Liver (tissue), 9 donors: ENCODE data around the gene CHCHD1. TPM values are rescaled to one million over a fixed set of nuclear protein-coding genes. Genes with fewer than 3 reads are reported as not detected.

ENCODE experiments used
- DNase-seq: peaks from one replicate; pipeline ENCODE4 v3.0.0-alpha.2; 2017; ENCODE audit warnings: low spot score
- H3K27ac ChIP-seq, 2 donors: one replicate each; pipeline ENCODE4 v1.7.0; 2013; ENCODE audit warnings: inconsistent platforms in 2 of 2, low read length in 2 of 2, control low read depth in 1 of 2, low read depth in 1 of 2, mild to moderate bottlenecking in 1 of 2
- H3K27me3 ChIP-seq, 4 donors: one replicate each; pipeline versions ENCODE4 v1.6.1 to v1.7.0; 2013; ENCODE audit warnings: low read length in 3 of 4, inconsistent platforms in 1 of 4, mild to moderate bottlenecking in 1 of 4, moderate library complexity in 1 of 4; ENCODE audit not compliant: control insufficient read depth in 4 of 4, insufficient read depth in 4 of 4
- H3K36me3 ChIP-seq, 4 donors: one replicate each; pipeline versions ENCODE4 v1.6.1 to v1.7.0; 2013; ENCODE audit warnings: low read length in 3 of 4, mild to moderate bottlenecking in 3 of 4, low read depth in 1 of 4, moderate library complexity in 1 of 4; ENCODE audit not compliant: control insufficient read depth in 4 of 4, insufficient read depth in 3 of 4
- H3K4me1 ChIP-seq, 4 donors: one replicate each; pipeline versions ENCODE4 v1.6.1 to v1.7.0; 2013; ENCODE audit warnings: low read length in 3 of 4, mild to moderate bottlenecking in 3 of 4, moderate library complexity in 1 of 4; ENCODE audit not compliant: control insufficient read depth in 4 of 4, insufficient read depth in 4 of 4
- H3K4me3 ChIP-seq, 3 donors: one replicate each; pipeline versions ENCODE4 v1.6.1 to v1.7.0; 2013; ENCODE audit warnings: low read length in 3 of 3, control low read depth in 1 of 3, low read depth in 1 of 3, mild to moderate bottlenecking in 1 of 3
- H3K9ac ChIP-seq, 2 donors: one replicate each; pipeline ENCODE4 v1.7.0; 2013; ENCODE audit warnings: low read length in 2 of 2, mild to moderate bottlenecking in 2 of 2, moderate library complexity in 2 of 2, control low read depth in 1 of 2, low read depth in 1 of 2
- H3K9me3 ChIP-seq, 4 donors: one replicate each; pipeline versions ENCODE4 v1.6.1 to v1.7.0; 2013; ENCODE audit warnings: low read length in 3 of 4; ENCODE audit not compliant: control insufficient read depth in 4 of 4
- ATF3 ChIP-seq: IDR thresholded peaks from 2 replicates; pipeline ENCODE4 v1.6.1; 2016; ENCODE audit warnings: antibody characterized with exemption
- CTCF ChIP-seq: fragments of 150-350 bp; IDR thresholded peaks from 2 replicates; pipeline ENCODE4 v1.5.1; 2017; ENCODE audit warnings: improper control_type of control experiment, low read depth, low read length; ENCODE audit not compliant: missing input control
- FOXA1 ChIP-seq: IDR thresholded peaks from 2 replicates; pipeline ENCODE4 v1.6.1; 2016; ENCODE audit warnings: antibody characterized with exemption
- FOXA2 ChIP-seq: IDR thresholded peaks from 2 replicates; pipeline ENCODE4 v1.6.1; 2016; ENCODE audit warnings: antibody characterized with exemption
- GABPA ChIP-seq, 2 donors: IDR thresholded peaks in 1 of 2; conservative IDR thresholded peaks in 1 of 2; 2 replicates each; pipeline ENCODE4 v1.6.1; 2016; ENCODE audit warnings: antibody characterized with exemption in 2 of 2, mild to moderate bottlenecking in 1 of 2, moderate library complexity in 1 of 2
- HNF4A ChIP-seq, 2 donors: conservative IDR thresholded peaks; 2 replicates each; pipeline ENCODE4 v1.6.1; 2016; ENCODE audit warnings: antibody characterized with exemption in 2 of 2, mild to moderate bottlenecking in 2 of 2
- HNF4G ChIP-seq: IDR thresholded peaks from 2 replicates; pipeline ENCODE4 v1.6.1; 2016; ENCODE audit warnings: antibody characterized with exemption
- JUND ChIP-seq, 2 donors: IDR thresholded peaks; 2 replicates each; pipeline ENCODE4 v1.6.1; 2016; ENCODE audit warnings: antibody characterized with exemption in 2 of 2
- MAX ChIP-seq: IDR thresholded peaks from 2 replicates; pipeline ENCODE4 v1.6.1; 2016; ENCODE audit warnings: antibody characterized with exemption
- NR2F2 ChIP-seq: IDR thresholded peaks from 2 replicates; pipeline ENCODE4 v1.6.1; 2016; ENCODE audit warnings: antibody characterized with exemption
- RAD21 ChIP-seq, 2 donors: IDR thresholded peaks; 2 replicates each; pipeline ENCODE4 v1.6.1; 2016; ENCODE audit warnings: antibody characterized with exemption in 2 of 2, mild to moderate bottlenecking in 2 of 2
- REST ChIP-seq: IDR thresholded peaks from 2 replicates; pipeline ENCODE4 v1.6.1; 2016; ENCODE audit warnings: antibody characterized with exemption, mild to moderate bottlenecking
- RXRA ChIP-seq, 2 donors: IDR thresholded peaks; 2 replicates each; pipeline ENCODE4 v1.6.1; 2017 to 2018; ENCODE audit warnings: antibody characterized with exemption in 2 of 2, mild to moderate bottlenecking in 1 of 2
- SP1 ChIP-seq: IDR thresholded peaks from 2 replicates; pipeline ENCODE4 v1.6.1; 2018; ENCODE audit warnings: antibody characterized with exemption, mild to moderate bottlenecking
- TAF1 ChIP-seq: conservative IDR thresholded peaks from 2 replicates; pipeline ENCODE4 v1.6.1; 2016; ENCODE audit warnings: antibody characterized with exemption, mild to moderate bottlenecking
- YY1 ChIP-seq: IDR thresholded peaks from 2 replicates; pipeline ENCODE4 v1.6.1; 2016; ENCODE audit warnings: antibody characterized with exemption, mild to moderate bottlenecking
- ZBTB33 ChIP-seq: IDR thresholded peaks from 2 replicates; pipeline ENCODE4 v1.6.1; 2016; ENCODE audit warnings: antibody characterized with exemption
- WGBS: extraction: QIAGEN DNeasy Blood & Tissue Kit; methylation state at CpG from one replicate; pipeline ENCODE4 v1.1.7; 2013; 5-methylcytosine and 5-hydroxymethylcytosine counted together
- polyA plus RNA-seq, 2 donors: library from polyadenylated mRNA; stranded (reverse) in 1 of 2; unstranded in 1 of 2; fragments of 200-250 nt in 1 of 2; fragments of >200 nt in 1 of 2; fragmentation: Nextera tagmentation in 1 of 2; extraction: Ambion mirVana in 1 of 2; gene quantifications; one replicate each; pipeline versions ENCODE4 v1.2.1 to v1.2.3, GENCODE V29; 2013 to 2015
- total RNA-seq, 2 donors: library from RNA; depleted of rRNA; stranded (reverse); fragments of >200 nt; gene quantifications; one replicate each; pipeline ENCODE4 v1.2.3, GENCODE V29; 2014
- donor health status: healthy.
- donor health status: healthy.
- donor health status: healthy.
- donor health status: healthy.
- donor health status: healthy.

The CHCHD1 gene
- total and polyA plus RNA-seq, 4 donors, result 7.6 to 47.4 (median 23.1) TPM

- DNase-seq, result no peak
- WGBS, result 94% methylated on average over 6 of the region's 6 CpGs
- H3K36me3 ChIP-seq, result peaks cover 18 to 95% (median 76%) of the 10 kb centered on the region in 4 donors
- TF ChIP-seq ZBTB33, result no peak
- H3K4me3 ChIP-seq, result no peak overlapping the region
- no peak overlapping the region for H3K9ac ChIP-seq
- H3K4me1 ChIP-seq, result no peaks in the 10 kb centered on the region
- H3K27ac ChIP-seq, result no peak overlapping the region
- H3K9me3 ChIP-seq, result no peaks in the 10 kb centered on the region
- H3K27me3 ChIP-seq, result no peaks in the 10 kb centered on the region
Observed at GRCh38 chr10:73798087-73798486, 16.2 kb downstream of the CHCHD1 start.

- H3K4me1 ChIP-seq, result no peaks in the 10 kb centered on the region
- no peaks in the 10 kb centered on the region for H3K27me3 ChIP-seq
- H3K9me3 ChIP-seq, result no peaks in the 10 kb centered on the region
- peaks cover 18 to 95% (median 74%) of the 10 kb centered on the region in 4 donors for H3K36me3 ChIP-seq
- TF ChIP-seq YY1 (no peak), REST (no peak), ATF3 (no peak), RAD21 (IDR thresholded peaks at IDR 0.05) (no peak), RXRA (IDR thresholded peaks at IDR 0.05) (no peak), ZBTB33 (no peak), HNF4A (conservative IDR thresholded peaks at IDR 0.05) (no peak), HNF4G (no peak), CTCF (no peak), FOXA1 (no peak), FOXA2 (no peak), TAF1 (no peak), SP1 (no peak), GABPA (IDR thresholded peaks at IDR 0.05 in 1 of 2, conservative IDR thresholded peaks at IDR 0.05 in 1 of 2) (no peak), MAX (no peak), JUND (IDR thresholded peaks at IDR 0.05) (no peak), NR2F2 (no peak)
- WGBS, result 94% methylated on average over 10 of the region's 10 CpGs
- no peak overlapping the region for H3K9ac ChIP-seq
- H3K4me3 ChIP-seq, result no peak overlapping the region
- no peak overlapping the region for H3K27ac ChIP-seq
- no peak for DNase-seq
Observed at GRCh38 chr10:73798927-73799560, 17.2 kb downstream of the CHCHD1 start.
